ENCODE data around the gene WBP2. TPM values are rescaled to one million over a fixed set of nuclear protein-coding genes. Genes with fewer than 3 reads are reported as not detected.

WBP2 gene
- total and polyA plus RNA-seq, 2 of the 13 experiments (the other 11 are each of a cell fraction or from before 2014, with no cell fraction given) = 29.2 to 29.5 TPM

DNA sequence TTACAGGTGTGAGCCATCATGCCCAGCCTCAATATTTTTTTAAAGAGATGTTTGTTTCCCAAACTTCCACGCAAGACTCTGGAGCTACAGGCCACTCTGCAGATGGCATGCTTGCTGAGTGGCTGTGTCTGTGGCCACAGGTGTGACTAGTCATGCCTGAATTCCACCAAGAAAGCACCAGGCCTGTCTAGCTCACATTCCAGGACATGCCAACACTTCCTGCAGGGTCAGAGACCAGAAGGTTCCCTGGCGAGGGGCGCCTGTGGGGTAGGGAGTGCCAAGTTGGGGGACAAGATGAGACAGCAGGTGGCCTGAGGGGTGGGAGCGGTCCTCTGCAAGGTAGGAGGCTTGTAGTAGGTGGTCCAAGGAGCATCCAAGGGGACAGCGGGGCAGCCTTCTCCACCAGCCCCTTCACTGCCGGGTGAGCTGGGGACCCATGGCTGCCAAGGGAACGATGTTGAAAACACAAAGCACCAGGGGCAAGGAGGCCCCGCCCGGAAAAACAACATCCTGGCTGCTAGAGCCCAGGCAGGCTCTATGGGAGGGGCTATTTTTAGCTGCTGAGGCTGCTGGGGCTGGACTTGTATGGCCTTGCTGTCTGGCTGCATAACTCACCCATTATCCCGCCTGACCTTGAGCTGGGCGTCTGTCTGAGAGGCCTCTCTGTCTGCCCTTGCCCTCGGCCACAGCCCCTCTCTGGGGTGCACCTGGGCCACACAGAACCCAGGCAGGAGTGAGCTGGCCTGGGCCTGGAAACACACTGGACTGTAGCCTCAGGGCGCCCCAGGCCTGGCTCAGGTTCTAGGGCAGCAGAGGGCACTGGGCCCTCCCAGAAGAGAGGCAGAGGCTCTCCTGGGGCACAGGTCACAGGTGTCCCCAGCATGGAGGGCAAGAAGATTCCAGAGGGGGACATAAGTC is 17.6 kb upstream of the WBP2 start (continued):
- TF ChIP-seq SMAD3 (CRISPR knock-in tag; IDR thresholded peaks at IDR 0.05) (peak; percentile 89; the same call in 1 of the 2 replicates), ASH2L (IDR thresholded peaks at IDR 0.05; ENCODE audit: insufficient read length, low read depth, low read length) (peak; percentile 60), ZNF597 (CRISPR knock-in tag; IDR thresholded peaks at IDR 0.05) (no peak), ZNF709 (CRISPR knock-in tag; IDR thresholded peaks at IDR 0.05) (peak; percentile 93; the same call in 1 of the 2 replicates), ZNF703 (CRISPR knock-in tag; IDR thresholded peaks at IDR 0.05; ENCODE audit: borderline replicate concordance) (peak; percentile 92; the same call in 1 of the 2 replicates), MTA3 (CRISPR knock-in tag; IDR thresholded peaks at IDR 0.05) (no peak), ZNF24 (IDR thresholded peaks at IDR 0.05) (0 out of 2 replicates have a peak, but pooled peaks have one; percentile 12), NR1H2 (CRISPR knock-in tag; IDR thresholded peaks at IDR 0.05; ENCODE audit: borderline replicate concordance, low read depth) (no peak), KAT7 (CRISPR knock-in tag; IDR thresholded peaks at IDR 0.05; ENCODE audit: borderline replicate concordance) (peak; percentile 96), PATZ1 (CRISPR knock-in tag; IDR thresholded peaks at IDR 0.05) (peak; percentile 99), POGZ (CRISPR knock-in tag; IDR thresholded peaks at IDR 0.05) (peak; percentile 50), ATF7-NPFF (CRISPR knock-in tag; IDR thresholded peaks at IDR 0.05; ENCODE audit: low read depth) (no peak), ISL2 (CRISPR knock-in tag; IDR thresholded peaks at IDR 0.05) (peak; percentile 92), ZNF616 (CRISPR knock-in tag; IDR thresholded peaks at IDR 0.05; ENCODE audit: low read depth) (no peak), SRF (IDR thresholded peaks at IDR 0.05; ENCODE audit: low read depth, low read length) (peak; percentile 67), ZNF629 (CRISPR knock-in tag; conservative IDR thresholded peaks at IDR 0.05) (peak; percentile 93), FOXC1 (CRISPR knock-in tag; IDR thresholded peaks at IDR 0.05; ENCODE audit: borderline replicate concordance) (peak; percentile 76), CCAR2 (optimal IDR thresholded peaks at IDR 0.05; ENCODE audit: low read depth, low read length) (no peak), IKZF1 (IDR thresholded peaks at IDR 0.05) (no peak), PCBP1 (IDR thresholded peaks at IDR 0.05; ENCODE audit: borderline replicate concordance, low read depth, low read length) (no peak)
- TF ChIP-seq, protein P1, sequence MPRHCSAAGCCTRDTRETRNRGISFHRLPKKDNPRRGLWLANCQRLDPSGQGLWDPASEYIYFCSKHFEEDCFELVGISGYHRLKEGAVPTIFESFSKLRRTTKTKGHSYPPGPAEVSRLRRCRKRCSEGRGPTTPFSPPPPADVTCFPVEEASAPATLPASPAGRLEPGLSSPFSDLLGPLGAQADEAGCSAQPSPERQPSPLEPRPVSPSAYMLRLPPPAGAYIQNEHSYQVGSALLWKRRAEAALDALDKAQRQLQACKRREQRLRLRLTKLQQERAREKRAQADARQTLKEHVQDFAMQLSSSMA (CRISPR knock-in tag; IDR thresholded peaks at IDR 0.05) = peak; percentile 96
- TF ChIP-seq, protein P2, sequence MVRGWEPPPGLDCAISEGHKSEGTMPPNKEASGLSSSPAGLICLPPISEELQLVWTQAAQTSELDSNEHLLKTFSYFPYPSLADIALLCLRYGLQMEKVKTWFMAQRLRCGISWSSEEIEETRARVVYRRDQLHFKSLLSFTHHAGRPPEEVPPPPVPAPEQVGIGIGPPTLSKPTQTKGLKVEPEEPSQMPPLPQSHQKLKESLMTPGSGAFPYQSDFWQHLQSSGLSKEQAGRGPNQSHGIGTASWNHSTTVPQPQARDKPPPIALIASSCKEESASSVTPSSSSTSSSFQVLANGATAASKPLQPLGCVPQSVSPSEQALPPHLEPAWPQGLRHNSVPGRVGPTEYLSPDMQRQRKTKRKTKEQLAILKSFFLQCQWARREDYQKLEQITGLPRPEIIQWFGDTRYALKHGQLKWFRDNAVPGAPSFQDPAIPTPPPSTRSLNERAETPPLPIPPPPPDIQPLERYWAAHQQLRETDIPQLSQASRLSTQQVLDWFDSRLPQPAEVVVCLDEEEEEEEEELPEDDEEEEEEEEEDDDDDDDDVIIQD (CRISPR knock-in tag; IDR thresholded peaks at IDR 0.05; ENCODE audit: low read depth) = no peak

Measured in HepG2 (cell line).